Body of pancreas (tissue), 4 donors: ENCODE data around the gene GHDC. TPM values are rescaled to one million over a fixed set of nuclear protein-coding genes. Genes with fewer than 3 reads are reported as not detected.

Experiments used
- ATAC-seq: fragments of 150-250 bp; one replicate; pipeline ENCODE4 v1.9.1; 2016
- DNase-seq, 4 donors: peaks; one replicate each; pipeline ENCODE4 v3.0.0-alpha.2; 2019
- H3K27ac ChIP-seq, 4 donors: fragments of 200-600 bp; sonication (generic); 1 replicate in 3 of 4; 2 replicates in 1 of 4; pipeline versions ENCODE4 v1.5.1 to v1.6.1; 2016 to 2019; ENCODE audit warnings: mild to moderate bottlenecking in 1 of 4, mixed read lengths in 1 of 4, moderate library complexity in 1 of 4
- H3K27me3 ChIP-seq, 2 donors: fragments of 200-600 bp; sonication (generic); one replicate each; pipeline ENCODE4 v1.6.0; 2016; ENCODE audit warnings: mild to moderate bottlenecking in 1 of 2
- H3K36me3 ChIP-seq, 2 donors: fragments of 200-600 bp; sonication (generic); replicated peaks in 1 of 2; 2 replicates each; pipeline ENCODE4 v1.5.1; 2016; ENCODE audit warnings: low read depth in 2 of 2; ENCODE audit not compliant: insufficient read depth in 1 of 2
- H3K4me1 ChIP-seq: fragments of 200-600 bp; sonication (generic); one replicate; pipeline ENCODE4 v1.6.0; 2016
- H3K4me3 ChIP-seq, 2 donors: fragments of 200-600 bp; sonication (generic); 1 replicate in 1 of 2; 2 replicates in 1 of 2; pipeline ENCODE4 v1.5.1; 2016 to 2019
- H3K9me3 ChIP-seq, 3 donors: fragments of 200-600 bp; sonication (generic); 1 replicate in 2 of 3; 2 replicates in 1 of 3; pipeline ENCODE4 v1.5.1; 2016
- CTCF ChIP-seq, 7 experiments: fragments of 450-650 bp in 4 of 7; fragments of 200-600 bp in 3 of 7; sonication (generic) in 3 of 7; IDR thresholded peaks; one replicate each; pipeline ENCODE4 v1.5.1; 2016 to 2019; ENCODE audit warnings: antibody characterized with exemption in 7 of 7
- POLR2A ChIP-seq, 3 donors: fragments of 450-650 bp; IDR thresholded peaks; one replicate each; pipeline ENCODE4 v1.6.1; 2016; ENCODE audit warnings: antibody characterized with exemption in 3 of 3, mild to moderate bottlenecking in 2 of 3
- WGBS, 2 donors: methylation state at CpG; one replicate each; pipeline ENCODE4 v1.1.5; 2017; 5-methylcytosine and 5-hydroxymethylcytosine counted together
- intact Hi-C: fragments of 100-400 bp; cut with DNase I; formaldehyde crosslinking; loops from one replicate; pipeline ENCODE4 v1.15.1; 2023
- total RNA-seq, 2 donors: library from RNA; depleted of rRNA; stranded (reverse); fragments of >200 nt; gene quantifications; one replicate each; pipeline ENCODE4 v1.1.0, GENCODE V29; 2016

Gene GHDC
- total RNA-seq, 2 donors from 2014 or later: 35.8 to 42.2 TPM

GRCh38 chr17:42174126-42174783 is 20.0 kb downstream of the GHDC start:
- no peak for DNase-seq
- H3K4me3 ChIP-seq: no peak overlapping the region
- no peaks in the 10 kb centered on the region for H3K27me3 ChIP-seq
- WGBS, 2 donors: 64 to 65% methylated on average over 10 to 14 of the region's 14 CpGs
- ATAC-seq: no peak
- intact Hi-C loops: no loop called here
- H3K4me1 ChIP-seq: no peaks in the 10 kb centered on the region
- no peak for TF ChIP-seq CTCF (IDR thresholded peaks at IDR 0.05)
- no peak for TF ChIP-seq POLR2A (IDR thresholded peaks at IDR 0.05)
- H3K36me3 ChIP-seq: no peaks in the 10 kb centered on the region
- no peak overlapping the region for H3K27ac ChIP-seq
- no peaks in the 10 kb centered on the region for H3K9me3 ChIP-seq

GRCh38 chr17:42171831-42172230 is 22.5 kb downstream of the GHDC start:
- TF ChIP-seq CTCF (IDR thresholded peaks at IDR 0.05): no peak
- TF ChIP-seq POLR2A (IDR thresholded peaks at IDR 0.05): no peak
- no peak for DNase-seq
- no peaks in the 10 kb centered on the region for H3K27me3 ChIP-seq

GRCh38 chr17:42169351-42169750 is 24.9 kb downstream of the GHDC start:
- Histone ChIP-seq H3K27ac (no peak overlapping the region), H3K4me3 (no peak overlapping the region), H3K9me3 (no peaks in the 10 kb centered on the region), H3K4me1 (no peaks in the 10 kb centered on the region), H3K27me3 (no peaks in the 10 kb centered on the region), H3K36me3 (no peaks in the 10 kb centered on the region)
- intact Hi-C loops: no loop called here
- no peak for TF ChIP-seq CTCF (IDR thresholded peaks at IDR 0.05)
- no peak for TF ChIP-seq POLR2A (IDR thresholded peaks at IDR 0.05)
- 84 to 95% methylated on average over 15 to 28 of the region's 29 CpGs for WGBS, 2 donors
- ATAC-seq (no peak), DNase-seq (no peak)

More at GRCh38 chr17:42171831-42172230, 22.5 kb downstream of the GHDC start:
- Histone ChIP-seq H3K27ac (no peak overlapping the region), H3K9me3 (no peaks in the 10 kb centered on the region), H3K36me3 (no peaks in the 10 kb centered on the region), H3K4me1 (no peaks in the 10 kb centered on the region), H3K4me3 (no peak overlapping the region)
- intact Hi-C loops: no loop called here
- 66 to 74% methylated on average over 10 to 11 of the region's 11 CpGs for WGBS, 2 donors
- ATAC-seq: no peak

GRCh38 chr17:42167807-42168206 is 26.5 kb downstream of the GHDC start:
- TF ChIP-seq POLR2A (IDR thresholded peaks at IDR 0.05) (no peak), CTCF (IDR thresholded peaks at IDR 0.05) (no peak)
- H3K4me1 ChIP-seq: no peaks in the 10 kb centered on the region
- no peaks in the 10 kb centered on the region for H3K36me3 ChIP-seq
- H3K4me3 ChIP-seq: no peak overlapping the region
- no peaks in the 10 kb centered on the region for H3K27me3 ChIP-seq
- intact Hi-C loops: no loop called here
- DNase-seq (no peak), ATAC-seq (no peak)
- H3K9me3 ChIP-seq: no peaks in the 10 kb centered on the region
- WGBS, 2 donors: 74 to 93% methylated on average over 8 of the region's 8 CpGs
- H3K27ac ChIP-seq: no peak overlapping the region

- TF ChIP-seq CTCF (IDR thresholded peaks at IDR 0.05): no peak
- TF ChIP-seq POLR2A (IDR thresholded peaks at IDR 0.05): no peak
- 82 to 84% methylated on average over 4 to 19 of the region's 19 CpGs for WGBS, 2 donors
- no peaks in the 10 kb centered on the region for H3K4me1 ChIP-seq
- H3K9me3 ChIP-seq: no peaks in the 10 kb centered on the region
- H3K27ac ChIP-seq: no peak overlapping the region
- DNase-seq: no peak
- intact Hi-C loops: no loop called here
- H3K27me3 ChIP-seq: no peaks in the 10 kb centered on the region
- no peak for ATAC-seq
- H3K4me3 ChIP-seq: no peak overlapping the region
- no peaks in the 10 kb centered on the region for H3K36me3 ChIP-seq
Observed at GRCh38 chr17:42166196-42166763, 28.0 kb downstream of the GHDC start.
